ENCODE results near the gene SMIM15. TPM values are rescaled to one million over a fixed set of nuclear protein-coding genes. Genes with fewer than 3 reads are reported as not detected.

The SMIM15 gene
- total and polyA plus RNA-seq, 11 donors = 8.0 to 39.3 (median 22.2) TPM

DNA sequence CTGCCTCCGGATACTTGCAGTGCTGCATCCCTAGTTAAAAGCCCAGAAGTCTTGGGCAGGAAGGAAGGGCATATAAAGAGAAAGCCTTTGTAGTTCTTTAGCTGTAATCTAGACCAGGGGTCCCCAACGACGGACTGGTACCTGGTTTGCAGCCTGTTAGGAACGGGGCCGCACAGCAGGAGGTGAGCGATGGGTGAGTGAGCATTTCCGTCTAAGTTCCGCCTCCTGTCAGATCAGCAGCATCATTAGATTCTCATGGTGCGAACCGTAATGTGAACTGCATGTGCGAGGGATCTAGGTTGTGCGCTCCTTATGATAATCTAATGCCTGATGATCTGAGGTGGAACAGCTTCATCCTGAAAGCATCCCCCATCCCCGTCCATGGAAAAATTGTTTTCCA lies 1.6 kb upstream of the SMIM15 start:
- ATAC-seq = no peak
- no peak for DNase-seq
- Histone ChIP-seq H3K27ac (peak overlapping the region in 1 of 12 donors; percentile 94), H3K36me3 (peaks cover 0 to 21% (median 18%) of the 10 kb centered on the region in 9 donors), H3K9me3 (no peaks in the 10 kb centered on the region), H3K4me1 (peaks cover 0 to 41% (median 9%) of the 10 kb centered on the region in 12 donors), H3K27me3 (no peaks in the 10 kb centered on the region), H3K4me3 (peak overlapping the region in 2 of 12 donors; percentile 81 to 86)
- 90 to 97% (median 95%) methylated on average over 13 of the region's 13 CpGs for WGBS, 4 donors
- TF ChIP-seq POLR2A (IDR thresholded peaks at IDR 0.05) = no peak
- intact Hi-C loops (cut with DNase I) = loop anchor here in 9 of 10 donors (2.0 to 10.0 kb wide), 9 partner anchors 161 to 495 kb away; partner anchors contain the start of genes ZSWIM6 (in 3 of the 9), ERCC8 (in 1 of the 9) and NDUFAF2 (in 1 of the 9)

GRCh38 chr5:61162832-61163567 lies 732 bp upstream of the SMIM15 start:
- peak overlapping the region; percentile 79 to 96 (median 86) for H3K4me3 ChIP-seq
- peak overlapping the region; percentile 89 to 97 (median 94) for H3K27ac ChIP-seq
- peaks cover 0 to 50% (median 9%) of the 10 kb centered on the region in 12 donors for H3K4me1 ChIP-seq
- TF ChIP-seq POLR2A (IDR thresholded peaks at IDR 0.05) = no peak
- TF ChIP-seq, protein P1, sequence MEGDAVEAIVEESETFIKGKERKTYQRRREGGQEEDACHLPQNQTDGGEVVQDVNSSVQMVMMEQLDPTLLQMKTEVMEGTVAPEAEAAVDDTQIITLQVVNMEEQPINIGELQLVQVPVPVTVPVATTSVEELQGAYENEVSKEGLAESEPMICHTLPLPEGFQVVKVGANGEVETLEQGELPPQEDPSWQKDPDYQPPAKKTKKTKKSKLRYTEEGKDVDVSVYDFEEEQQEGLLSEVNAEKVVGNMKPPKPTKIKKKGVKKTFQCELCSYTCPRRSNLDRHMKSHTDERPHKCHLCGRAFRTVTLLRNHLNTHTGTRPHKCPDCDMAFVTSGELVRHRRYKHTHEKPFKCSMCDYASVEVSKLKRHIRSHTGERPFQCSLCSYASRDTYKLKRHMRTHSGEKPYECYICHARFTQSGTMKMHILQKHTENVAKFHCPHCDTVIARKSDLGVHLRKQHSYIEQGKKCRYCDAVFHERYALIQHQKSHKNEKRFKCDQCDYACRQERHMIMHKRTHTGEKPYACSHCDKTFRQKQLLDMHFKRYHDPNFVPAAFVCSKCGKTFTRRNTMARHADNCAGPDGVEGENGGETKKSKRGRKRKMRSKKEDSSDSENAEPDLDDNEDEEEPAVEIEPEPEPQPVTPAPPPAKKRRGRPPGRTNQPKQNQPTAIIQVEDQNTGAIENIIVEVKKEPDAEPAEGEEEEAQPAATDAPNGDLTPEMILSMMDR (IDR thresholded peaks at IDR 0.05) = no peak
- DNase-seq = peak in 1 of 5 donors; percentile 26
- no peaks in the 10 kb centered on the region for H3K27me3 ChIP-seq
- intact Hi-C loops (cut with DNase I) = loop anchor here in 9 of 10 donors (2.0 to 10.0 kb wide), 9 partner anchors 162 to 496 kb away; partner anchors contain the start of genes ZSWIM6 (in 3 of the 9), ERCC8 (in 1 of the 9) and NDUFAF2 (in 1 of the 9)
- peaks cover 0 to 28% (median 19%) of the 10 kb centered on the region in 9 donors for H3K36me3 ChIP-seq
- H3K9me3 ChIP-seq = no peaks in the 10 kb centered on the region
- peak; percentile 14 to 50 (median 24) for ATAC-seq
- WGBS, 4 donors = 24 to 32% (median 30%) methylated on average over 13 to 14 of the region's 14 CpGs

- no peak for DNase-seq
- Histone ChIP-seq H3K4me1 (peaks cover 0 to 50% (median 9%) of the 10 kb centered on the region in 12 donors), H3K4me3 (peak overlapping the region in 2 of 12 donors; percentile 81), H3K36me3 (peaks cover 0 to 40% (median 23%) of the 10 kb centered on the region in 9 donors), H3K9me3 (no peaks in the 10 kb centered on the region), H3K27ac (peak overlapping the region in 1 of 12 donors; percentile 11), H3K27me3 (no peaks in the 10 kb centered on the region)
- no peak for ATAC-seq
- 90 to 94% (median 91%) methylated on average over 3 of the region's 3 CpGs for WGBS, 4 donors
- intact Hi-C loops (cut with DNase I) = loop anchor here in 8 of 10 donors (5.0 to 10.0 kb wide), 6 partner anchors 164 to 497 kb away; partner anchors contain the start of genes ZSWIM6 (in 3 of the 8), ERCC8 (in 1 of the 8) and NDUFAF2 (in 1 of the 8)
- TF ChIP-seq POLR2A (IDR thresholded peaks at IDR 0.05) = no peak
- TF ChIP-seq, protein P1 (IDR thresholded peaks at IDR 0.05) = no peak
Measured at GRCh38 chr5:61160497-61160896, 1.8 kb downstream of the SMIM15 start.

DNA sequence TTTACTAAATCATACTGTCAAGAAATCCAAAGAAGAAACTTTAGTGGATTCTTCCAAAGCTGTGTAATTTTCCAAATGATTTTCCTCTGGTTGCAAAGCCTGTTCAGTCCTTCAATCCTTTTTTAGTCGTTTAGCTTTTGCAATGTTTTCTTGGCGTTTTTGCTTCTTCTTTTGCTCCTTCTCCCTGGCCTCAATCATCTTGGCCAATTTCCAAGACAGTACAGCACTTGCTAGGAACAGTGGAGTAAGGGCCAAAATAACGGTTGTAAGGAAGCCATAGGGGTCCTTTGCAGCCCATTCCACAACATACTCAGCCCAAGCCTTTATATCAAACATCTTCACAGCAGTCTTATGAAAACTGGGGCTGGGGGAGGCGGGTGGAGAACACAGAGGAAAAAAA lies 2.4 kb downstream of the SMIM15 start:
- intact Hi-C loops (cut with DNase I) = loop anchor here in 8 of 10 donors (5.0 to 10.0 kb wide), 6 partner anchors 165 to 497 kb away; partner anchors contain the start of genes ZSWIM6 (in 3 of the 8), ERCC8 (in 1 of the 8) and NDUFAF2 (in 1 of the 8)
- H3K36me3 ChIP-seq = peaks cover 0 to 40% (median 23%) of the 10 kb centered on the region in 9 donors
- DNase-seq (no peak), ATAC-seq (no peak)
- H3K9me3 ChIP-seq = no peaks in the 10 kb centered on the region
- H3K4me3 ChIP-seq = no peak overlapping the region
- H3K27ac ChIP-seq = peak overlapping the region in 1 of 12 donors; percentile 11
- WGBS, 4 donors = 57 to 61% (median 58%) methylated on average over 4 of the region's 4 CpGs
- no peaks in the 10 kb centered on the region for H3K27me3 ChIP-seq
- peaks cover 0 to 50% (median 9%) of the 10 kb centered on the region in 12 donors for H3K4me1 ChIP-seq
- TF ChIP-seq, protein P1 (IDR thresholded peaks at IDR 0.05) = no peak
- TF ChIP-seq POLR2A (IDR thresholded peaks at IDR 0.05) = no peak
